H1 (cell line): ENCODE measurements around the gene DCTN3.

Experiments
- BACH1 ChIP-seq: IDR thresholded peaks from 2 replicates; pipeline ENCODE4 v1.6.1; 2012; ENCODE audit warnings: low read length, improper control_type of control experiment
- CEBPB ChIP-seq: IDR thresholded peaks from 2 replicates; pipeline ENCODE4 v1.6.1; 2012; ENCODE audit warnings: low read depth, low read length
- CHD2 ChIP-seq: IDR thresholded peaks from 2 replicates; pipeline ENCODE4 v1.6.1; 2012; ENCODE audit warnings: low read length, improper control_type of control experiment
- EGR1 ChIP-seq: IDR thresholded peaks from 2 replicates; pipeline ENCODE4 v1.6.1; 2011; ENCODE audit warnings: low read depth, low read length, borderline replicate concordance
- EZH2 ChIP-seq: fragments of 200-600 bp; sonication (generic); IDR thresholded peaks from 2 replicates; pipeline ENCODE4 v1.7.1; 2012; ENCODE audit warnings: low read depth, mild to moderate bottlenecking, moderate library complexity, low read length, inconsistent platforms; ENCODE audit not compliant: severe bottlenecking
- NANOG ChIP-seq: IDR thresholded peaks from 2 replicates; pipeline ENCODE4 v1.6.1; 2011; ENCODE audit warnings: low read length, low read depth, mild to moderate bottlenecking, inconsistent platforms; ENCODE audit not compliant: insufficient read depth, poor library complexity, severe bottlenecking
- PHF8 ChIP-seq: fragments of 200-600 bp; sonication (generic); conservative IDR thresholded peaks from 2 replicates; pipeline ENCODE4 v1.7.1; 2012; ENCODE audit warnings: low read depth, mild to moderate bottlenecking, inconsistent platforms, low read length, moderate library complexity
- POLR2A ChIP-seq, 2 experiments: IDR thresholded peaks; 1 replicate in 1 of 2; 2 replicates in 1 of 2; pipeline ENCODE4 v1.6.1; 2011; ENCODE audit warnings: low read depth in 2 of 2, low read length in 2 of 2, mild to moderate bottlenecking in 2 of 2; ENCODE audit errors: control extremely low read depth in 1 of 2
- RAD21 ChIP-seq, 2 experiments: IDR thresholded peaks in 1 of 2; conservative IDR thresholded peaks in 1 of 2; 2 replicates each; pipeline ENCODE4 v1.6.1; 2011; ENCODE audit warnings: low read depth in 2 of 2, low read length in 2 of 2, improper control_type of control experiment in 1 of 2, inconsistent platforms in 1 of 2, mild to moderate bottlenecking in 1 of 2, moderate library complexity in 1 of 2
- RFX5 ChIP-seq: IDR thresholded peaks from 2 replicates; pipeline ENCODE4 v1.6.1; 2011; ENCODE audit warnings: low read depth, low read length, improper control_type of control experiment, borderline replicate concordance
- SIX5 ChIP-seq: IDR thresholded peaks from 2 replicates; pipeline ENCODE4 v1.6.1; 2011; ENCODE audit warnings: mild to moderate bottlenecking, low read depth, low read length
- SP4 ChIP-seq: IDR thresholded peaks from 2 replicates; pipeline ENCODE4 v1.6.1; 2012; ENCODE audit warnings: low read length, inconsistent platforms
- TAF7 ChIP-seq: optimal IDR thresholded peaks from 2 replicates; pipeline ENCODE3; 2011; ENCODE audit warnings: low read depth, mild to moderate bottlenecking, inconsistent platforms, low read length, moderate library complexity, borderline replicate concordance
- TF ChIP-seq, protein P1 (sequence below), 3 experiments: IDR thresholded peaks; 1 replicate in 2 of 3; 2 replicates in 1 of 3; pipeline versions ENCODE4 v1.5.1 to v1.6.1; 2011; ENCODE audit warnings: low read length in 3 of 3, mild to moderate bottlenecking in 3 of 3, inconsistent platforms in 2 of 3, low read depth in 1 of 3, moderate library complexity in 1 of 3; ENCODE audit not compliant: insufficient read depth in 1 of 3; ENCODE audit errors: control extremely low read depth in 1 of 3

DNA sequence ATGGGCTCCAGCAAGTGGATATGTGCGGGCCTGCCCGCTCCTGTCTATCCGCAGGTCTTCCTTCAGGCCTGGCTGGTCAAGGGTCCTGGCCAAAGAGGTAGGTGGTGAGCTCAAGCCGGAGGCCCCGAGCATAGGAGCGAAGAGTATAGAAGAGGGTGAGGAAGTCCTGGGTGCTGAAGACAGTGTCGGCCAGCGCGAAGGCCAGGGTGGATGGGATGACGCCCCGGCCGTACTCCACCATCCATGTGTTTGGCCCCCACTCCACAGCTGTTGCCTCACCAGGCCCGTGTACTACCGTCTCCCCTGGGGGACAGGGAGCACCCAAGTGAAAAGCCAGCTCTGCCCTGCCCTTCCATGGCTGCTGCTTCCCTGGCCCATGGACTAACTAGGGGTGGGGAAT lies 15.3 kb upstream of the DCTN3 start:
- no peak for TF ChIP-seq POLR2A (IDR thresholded peaks at IDR 0.05; ENCODE audit: control extremely low read depth in 1 of 2, low read depth in 2 of 2, low read length in 2 of 2)
- no peak for TF ChIP-seq NANOG
- TF ChIP-seq EGR1: no peak
- no peak for TF ChIP-seq CEBPB
- TF ChIP-seq, protein P1, sequence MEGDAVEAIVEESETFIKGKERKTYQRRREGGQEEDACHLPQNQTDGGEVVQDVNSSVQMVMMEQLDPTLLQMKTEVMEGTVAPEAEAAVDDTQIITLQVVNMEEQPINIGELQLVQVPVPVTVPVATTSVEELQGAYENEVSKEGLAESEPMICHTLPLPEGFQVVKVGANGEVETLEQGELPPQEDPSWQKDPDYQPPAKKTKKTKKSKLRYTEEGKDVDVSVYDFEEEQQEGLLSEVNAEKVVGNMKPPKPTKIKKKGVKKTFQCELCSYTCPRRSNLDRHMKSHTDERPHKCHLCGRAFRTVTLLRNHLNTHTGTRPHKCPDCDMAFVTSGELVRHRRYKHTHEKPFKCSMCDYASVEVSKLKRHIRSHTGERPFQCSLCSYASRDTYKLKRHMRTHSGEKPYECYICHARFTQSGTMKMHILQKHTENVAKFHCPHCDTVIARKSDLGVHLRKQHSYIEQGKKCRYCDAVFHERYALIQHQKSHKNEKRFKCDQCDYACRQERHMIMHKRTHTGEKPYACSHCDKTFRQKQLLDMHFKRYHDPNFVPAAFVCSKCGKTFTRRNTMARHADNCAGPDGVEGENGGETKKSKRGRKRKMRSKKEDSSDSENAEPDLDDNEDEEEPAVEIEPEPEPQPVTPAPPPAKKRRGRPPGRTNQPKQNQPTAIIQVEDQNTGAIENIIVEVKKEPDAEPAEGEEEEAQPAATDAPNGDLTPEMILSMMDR (IDR thresholded peaks at IDR 0.05; ENCODE audit: control extremely low read depth in 1 of 3, insufficient read depth in 1 of 3, low read depth in 1 of 3, low read length in 3 of 3): no peak
- TF ChIP-seq SP4: no peak
- TF ChIP-seq EZH2: no peak
- no peak for TF ChIP-seq RAD21 (IDR thresholded peaks at IDR 0.05 in 1 of 2, conservative IDR thresholded peaks at IDR 0.05 in 1 of 2; ENCODE audit: low read depth in 2 of 2, low read length in 2 of 2)
- no peak for TF ChIP-seq RFX5
- TF ChIP-seq BACH1: no peak
- no peak for TF ChIP-seq PHF8
- no peak for TF ChIP-seq SIX5
- TF ChIP-seq TAF7: no peak
- TF ChIP-seq CHD2: no peak
